GM19455 (cell line): Measurements from ENCODE around the gene YTHDF1.

Source experiments
- ATAC-seq: cut with Tn5 transposase; IDR thresholded peaks from one replicate; pipeline ENCODE4 v1.9.1; 2021; ENCODE audit not compliant: unreplicated experiment

Gene YTHDF1

DNA sequence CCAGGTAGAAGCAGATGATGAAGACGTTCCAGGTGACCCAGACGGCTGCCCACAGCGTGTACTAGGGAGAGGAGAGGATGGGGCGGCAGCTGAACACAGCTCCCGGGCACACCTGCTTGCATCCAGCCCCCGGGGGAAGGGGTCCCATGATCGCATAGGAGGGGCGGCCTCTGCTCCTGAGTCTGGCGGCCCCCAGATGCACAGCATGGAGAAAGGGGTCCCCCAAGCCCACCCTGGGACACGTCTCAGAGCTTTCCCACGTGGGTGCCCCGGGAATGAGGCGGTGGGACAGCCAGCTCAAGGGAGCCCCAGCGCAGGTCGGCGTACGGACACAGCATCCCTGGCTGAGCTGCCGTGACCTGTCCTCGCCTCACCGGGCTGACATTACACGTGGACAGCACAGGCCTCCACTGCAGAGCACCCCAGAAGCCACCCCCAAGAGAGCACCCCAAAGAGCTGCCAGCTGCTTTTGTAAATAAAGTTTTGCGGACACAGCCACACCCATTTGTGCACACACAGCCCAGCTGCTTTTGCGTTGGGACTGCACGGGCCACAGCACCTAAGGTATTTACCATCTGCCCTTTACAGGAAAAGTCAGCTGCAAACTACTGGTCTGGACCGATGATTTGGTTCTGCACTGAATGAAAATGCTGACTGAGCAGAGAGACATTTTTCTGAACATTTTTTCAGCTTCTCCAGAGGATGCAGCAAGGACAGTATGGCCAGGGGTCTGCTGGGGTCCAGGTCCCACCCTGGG lies 33.1 kb upstream of the YTHDF1 start:
- no peak for ATAC-seq

DNA sequence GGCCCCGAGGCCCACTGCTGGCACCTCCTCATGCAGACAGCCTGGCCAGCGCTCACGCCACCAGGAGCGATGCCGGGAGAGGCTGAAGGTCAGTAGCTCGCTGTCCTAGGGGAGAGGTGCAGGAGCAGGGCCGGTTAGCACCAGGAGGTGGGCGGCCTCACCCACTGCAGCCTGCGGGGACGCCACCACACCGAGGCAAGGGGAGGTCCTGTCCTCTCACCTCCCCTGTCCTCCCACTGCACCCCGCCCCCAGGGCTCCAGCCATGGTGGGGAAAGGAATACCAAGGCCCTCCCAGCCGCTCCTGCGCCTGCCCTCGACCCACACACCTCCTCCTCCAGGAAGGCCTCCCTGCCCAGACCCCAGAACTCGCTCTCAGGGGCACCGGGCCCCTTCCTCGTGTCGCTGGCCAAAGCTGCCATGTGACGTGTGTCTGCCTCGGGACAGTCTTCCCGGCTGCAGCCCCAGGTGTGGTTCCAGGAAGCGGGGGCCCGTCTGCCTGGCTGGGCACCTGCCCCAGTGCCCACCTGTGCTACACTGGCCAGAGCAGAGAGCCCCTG lies 31.8 kb upstream of the YTHDF1 start:
- no peak for ATAC-seq

DNA sequence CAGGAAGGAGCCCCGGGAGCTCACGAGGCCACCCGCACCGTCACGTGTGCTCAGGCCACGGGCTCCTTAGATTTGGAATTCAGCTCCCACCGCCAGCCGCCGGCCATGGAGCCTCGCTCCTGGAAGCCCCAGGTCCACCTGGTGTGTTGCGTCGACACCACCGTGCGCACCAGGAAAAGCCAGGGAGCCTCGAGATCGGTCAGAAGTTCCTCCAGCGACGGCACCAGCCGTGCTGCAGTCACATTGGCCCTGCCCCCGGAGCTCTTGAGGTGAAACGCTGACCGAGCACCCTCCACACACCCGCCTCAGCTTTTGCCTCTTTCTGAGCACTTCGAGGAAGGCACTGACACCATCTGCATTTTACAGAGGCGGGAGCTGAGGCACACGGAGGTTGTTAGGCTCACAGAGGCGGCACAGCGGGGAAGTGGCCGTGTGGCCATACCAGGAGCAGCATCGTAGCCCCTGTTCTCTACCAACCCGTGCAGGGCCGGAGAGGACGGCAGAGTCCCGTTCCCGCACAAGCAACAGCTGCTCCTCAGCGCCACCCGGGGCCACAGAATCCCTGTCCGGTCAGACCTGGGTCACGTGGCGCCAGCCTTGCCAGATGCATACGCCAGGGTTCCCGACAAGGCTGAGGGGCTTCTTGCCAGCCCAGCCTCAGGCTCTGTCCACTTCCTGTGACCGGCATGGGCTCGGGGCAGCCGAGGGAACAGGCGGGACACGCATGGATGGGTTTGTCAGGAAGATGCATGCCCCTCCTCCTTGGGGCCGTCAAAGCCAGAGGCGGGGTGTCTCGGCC lies 30.8 kb upstream of the YTHDF1 start:
- ATAC-seq, result no peak

DNA sequence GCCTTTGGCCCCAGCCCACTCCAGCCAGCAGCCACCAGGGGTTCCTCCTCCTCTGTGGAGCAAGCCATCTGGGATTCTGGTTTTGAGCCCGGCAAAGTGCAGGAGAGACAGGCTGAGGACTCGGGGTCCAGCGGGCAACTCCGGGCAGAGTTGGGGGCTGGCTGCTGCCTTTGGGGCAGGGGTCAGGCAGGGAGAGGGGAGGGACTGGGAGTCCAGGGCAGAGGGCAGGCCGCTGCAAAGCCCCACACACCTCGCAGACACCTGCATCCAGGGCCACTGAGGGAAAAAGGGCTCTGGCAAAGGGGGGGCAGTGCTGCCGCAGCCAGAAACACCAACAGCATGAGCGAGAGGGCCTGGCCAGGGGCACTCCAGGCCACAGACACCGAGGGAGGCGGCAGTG lies 28.5 kb upstream of the YTHDF1 start:
- no peak for ATAC-seq

DNA sequence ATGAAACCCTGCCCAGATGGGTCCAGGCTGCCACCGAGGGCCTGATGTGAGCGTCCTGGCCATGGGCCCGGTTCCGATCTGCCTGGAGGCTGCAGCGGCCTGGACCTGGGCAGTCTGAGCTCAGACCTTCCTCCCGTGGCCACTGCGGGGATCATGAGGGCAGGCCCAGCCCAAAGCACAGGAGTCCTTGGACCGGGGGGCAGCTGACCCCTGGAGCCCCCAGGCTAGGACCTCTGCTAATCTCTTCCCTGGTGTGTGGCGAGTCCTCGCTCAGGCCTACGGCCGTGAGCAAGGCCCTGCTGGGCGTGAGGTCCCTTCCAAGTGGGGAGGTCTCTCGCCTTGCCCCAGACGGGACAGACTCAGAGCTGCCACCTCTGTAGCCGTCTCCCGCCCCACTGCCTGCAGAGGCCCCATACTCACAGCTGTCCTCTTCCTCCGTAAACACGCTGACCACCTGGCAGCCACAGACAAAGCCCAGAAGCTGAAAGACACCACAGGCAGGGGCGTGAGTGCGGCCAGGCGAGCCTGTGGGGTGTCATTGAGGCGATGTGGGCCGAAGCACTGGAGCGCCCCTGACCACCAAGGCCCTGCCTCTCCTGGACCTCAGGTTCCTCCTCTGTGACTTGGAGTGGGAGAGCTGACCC lies 27.8 kb upstream of the YTHDF1 start:
- no peak for ATAC-seq

DNA sequence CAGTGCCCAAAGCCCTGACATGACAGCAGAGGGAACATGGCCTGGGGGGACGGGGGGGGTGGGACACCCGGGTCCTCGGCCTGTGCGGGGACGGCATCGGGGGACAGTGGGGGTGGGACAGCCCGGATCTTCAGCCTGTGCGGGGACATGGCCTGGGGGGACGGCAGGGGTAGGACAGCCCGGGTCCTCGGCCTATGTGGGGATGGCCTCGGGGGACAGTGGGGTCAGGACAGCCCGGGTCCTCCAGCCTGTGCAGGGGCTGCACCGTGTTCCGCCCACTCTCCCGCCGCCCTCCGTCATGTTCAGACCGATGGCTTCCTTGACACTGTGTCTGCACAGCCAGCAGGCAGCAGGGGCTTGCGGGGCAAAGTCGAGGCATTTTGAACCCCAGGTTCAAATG lies 26.8 kb upstream of the YTHDF1 start:
- no peak for ATAC-seq

DNA sequence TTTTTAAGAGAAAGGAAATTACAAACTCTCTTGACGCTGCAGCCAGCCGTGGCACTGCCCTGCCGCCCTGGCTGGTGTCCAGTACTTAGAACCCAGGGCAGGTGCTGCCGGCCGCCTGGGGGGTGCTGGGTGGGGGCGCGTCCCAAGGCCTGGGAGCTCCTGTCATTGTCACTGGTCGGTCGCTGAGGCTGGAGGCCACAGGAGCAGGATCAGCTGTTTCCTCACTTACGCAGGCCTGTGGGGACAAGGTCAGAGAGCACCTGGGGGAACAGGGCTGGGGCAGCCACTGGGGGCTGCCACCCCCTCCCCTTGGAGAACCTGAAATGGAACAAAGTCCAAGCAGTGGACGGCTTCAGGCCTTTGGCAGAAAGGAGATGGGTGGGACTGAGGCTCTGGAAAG lies 25.3 kb upstream of the YTHDF1 start:
- no peak for ATAC-seq

DNA sequence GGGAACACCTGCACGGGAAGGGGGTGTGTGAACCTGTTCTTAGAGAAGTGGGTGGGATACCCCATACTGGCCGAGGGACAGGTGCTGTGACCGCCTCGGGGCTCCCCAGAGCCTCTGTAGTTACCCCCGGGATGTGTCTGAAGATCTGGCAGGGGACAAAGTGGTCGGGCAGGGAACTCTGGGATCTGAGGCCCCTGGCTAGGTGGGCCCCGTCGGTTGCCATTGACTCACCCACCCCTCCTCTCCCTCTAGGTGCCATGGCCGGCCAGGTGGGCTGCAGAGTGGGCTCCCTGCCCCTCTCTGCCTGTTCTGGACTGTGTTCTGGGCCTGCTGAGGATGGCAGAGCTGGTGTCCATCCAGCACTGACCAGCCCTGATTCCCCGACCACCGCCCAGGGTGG lies 24.1 kb upstream of the YTHDF1 start:
- ATAC-seq, result no peak

DNA sequence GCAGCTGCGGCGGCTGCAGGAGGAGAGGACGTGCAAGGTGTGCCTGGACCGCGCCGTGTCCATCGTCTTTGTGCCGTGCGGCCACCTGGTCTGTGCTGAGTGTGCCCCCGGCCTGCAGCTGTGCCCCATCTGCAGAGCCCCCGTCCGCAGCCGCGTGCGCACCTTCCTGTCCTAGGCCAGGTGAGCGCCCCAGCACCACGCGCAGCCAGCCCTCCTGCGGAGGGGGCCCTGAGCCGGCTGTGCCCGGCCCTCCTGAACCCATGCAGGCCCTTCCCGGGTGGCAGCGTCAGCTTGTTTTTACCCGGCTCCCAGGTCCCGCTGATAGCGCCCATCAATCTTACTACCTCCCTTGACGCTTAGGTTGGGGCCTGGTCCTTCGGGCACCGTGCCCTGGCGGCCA lies 23.5 kb upstream of the YTHDF1 start:
- ATAC-seq, result no peak

DNA sequence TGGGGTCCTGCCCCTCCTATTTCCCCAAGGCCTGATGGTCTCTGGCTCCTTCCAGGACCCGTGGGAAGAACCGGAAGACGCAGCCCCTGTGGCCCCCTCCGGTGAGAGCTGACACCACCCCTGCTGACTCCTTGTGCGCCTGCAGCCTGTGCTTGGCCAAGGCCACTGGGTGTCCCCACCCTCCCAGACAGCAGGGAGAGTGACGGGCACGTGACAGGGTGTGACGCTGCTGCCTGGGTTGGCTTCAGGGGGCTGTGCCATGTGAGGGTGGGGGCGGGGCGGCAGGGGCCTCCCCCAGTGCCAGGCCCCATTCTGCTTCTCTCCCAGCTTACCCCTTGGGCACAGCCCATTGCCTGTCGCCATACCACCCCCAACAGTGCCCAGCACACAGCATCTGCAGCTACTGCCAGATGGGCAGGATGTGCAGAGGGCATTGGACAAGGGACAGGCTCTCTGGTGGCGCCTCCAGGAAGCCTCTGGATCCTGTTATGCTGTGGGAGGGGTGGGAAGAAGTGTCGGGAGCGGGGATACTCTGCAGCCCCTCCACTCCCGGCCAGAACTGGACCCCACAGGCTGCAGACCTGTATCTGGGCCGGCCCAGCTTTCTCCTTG lies 22.7 kb upstream of the YTHDF1 start:
- no peak for ATAC-seq

DNA sequence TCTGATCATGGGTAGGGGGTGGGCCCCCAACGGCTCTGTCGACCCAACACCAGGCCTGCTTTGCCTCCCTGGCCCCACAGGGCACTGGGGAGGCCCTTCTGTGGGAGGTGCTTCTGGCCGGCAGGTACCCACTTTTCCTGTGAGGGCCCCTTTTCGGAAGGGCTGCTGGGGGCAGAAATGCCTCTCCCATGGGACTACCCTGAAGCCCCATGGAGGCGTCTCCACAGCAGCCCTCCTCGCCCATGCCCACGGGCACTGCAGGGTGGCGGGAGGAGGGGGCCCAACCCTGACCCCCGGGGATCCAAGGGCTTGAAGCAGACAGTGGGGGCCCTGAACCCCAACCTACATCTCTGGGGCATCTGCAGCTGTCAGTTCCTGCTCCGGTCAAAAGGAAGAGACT lies 22.1 kb upstream of the YTHDF1 start:
- no peak for ATAC-seq

DNA sequence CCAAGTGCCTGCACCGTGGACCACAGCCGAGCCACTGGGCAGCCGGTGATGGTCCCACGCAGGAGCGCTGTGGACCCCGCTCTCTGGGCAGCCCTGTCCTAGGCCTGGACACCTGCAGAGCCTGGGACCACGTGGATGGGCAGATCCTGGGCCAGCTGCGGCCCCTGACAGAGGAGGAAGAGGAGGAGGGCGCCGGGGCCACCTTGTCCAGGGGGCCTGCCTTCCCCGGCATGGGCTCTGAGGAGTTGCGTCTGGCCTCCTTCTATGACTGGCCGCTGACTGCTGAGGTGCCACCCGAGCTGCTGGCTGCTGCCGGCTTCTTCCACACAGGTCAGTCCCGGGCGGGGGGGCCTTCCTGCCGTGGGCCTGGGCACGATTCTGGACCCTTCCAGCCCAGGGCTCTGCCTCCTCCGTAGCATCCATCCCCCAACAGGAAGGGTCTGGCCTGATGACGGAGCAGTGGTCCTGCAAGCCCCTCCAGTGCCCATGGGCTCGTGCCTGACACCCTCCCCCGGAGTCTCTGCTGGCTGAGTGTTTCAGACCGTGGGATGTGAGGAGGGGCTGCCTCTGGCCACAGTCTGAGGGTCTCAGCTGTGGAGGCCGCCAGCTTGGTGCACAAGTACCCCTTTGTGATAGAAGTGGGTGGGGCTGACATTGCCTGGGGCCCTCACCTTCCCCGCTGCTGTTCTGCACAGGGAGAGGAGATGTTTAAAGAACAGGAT lies 20.3 kb upstream of the YTHDF1 start:
- ATAC-seq, result no peak

DNA sequence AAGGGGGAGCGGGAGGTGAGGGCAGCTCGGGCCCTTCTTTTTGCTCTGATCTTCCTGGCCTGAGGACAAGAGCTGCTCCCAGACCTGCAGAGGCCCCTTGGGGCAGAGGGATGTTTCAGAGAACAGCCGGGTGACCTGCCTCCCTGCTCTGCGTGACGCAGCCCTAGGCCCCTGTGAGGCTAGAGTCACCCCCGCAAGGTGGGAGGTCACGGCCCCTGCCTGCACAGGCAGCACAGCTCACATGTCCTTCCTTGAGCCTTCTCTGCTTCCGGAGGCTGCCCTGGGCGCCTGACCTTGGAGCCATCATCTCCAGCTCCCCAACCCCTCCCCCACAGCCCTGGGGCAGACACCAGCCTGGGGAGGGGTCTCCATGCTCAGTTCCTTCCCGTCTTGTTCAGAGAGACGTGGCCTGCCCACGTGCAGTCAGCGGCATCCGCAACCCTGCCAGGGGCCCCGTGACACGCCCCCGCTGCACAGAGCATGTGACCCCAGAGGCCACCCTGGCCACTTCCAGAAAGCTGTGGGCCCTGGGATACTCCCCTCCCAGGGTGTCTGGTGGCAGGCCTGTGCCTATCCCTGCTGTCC lies 19.6 kb upstream of the YTHDF1 start, which contains the start of gene BIRC7:
BIRC7 (plus strand) TSS at position 507 of the 585 bp plus-strand sequence. CDS start 192 bp downstream, outside the sequence.
- ATAC-seq, result no peak

DNA sequence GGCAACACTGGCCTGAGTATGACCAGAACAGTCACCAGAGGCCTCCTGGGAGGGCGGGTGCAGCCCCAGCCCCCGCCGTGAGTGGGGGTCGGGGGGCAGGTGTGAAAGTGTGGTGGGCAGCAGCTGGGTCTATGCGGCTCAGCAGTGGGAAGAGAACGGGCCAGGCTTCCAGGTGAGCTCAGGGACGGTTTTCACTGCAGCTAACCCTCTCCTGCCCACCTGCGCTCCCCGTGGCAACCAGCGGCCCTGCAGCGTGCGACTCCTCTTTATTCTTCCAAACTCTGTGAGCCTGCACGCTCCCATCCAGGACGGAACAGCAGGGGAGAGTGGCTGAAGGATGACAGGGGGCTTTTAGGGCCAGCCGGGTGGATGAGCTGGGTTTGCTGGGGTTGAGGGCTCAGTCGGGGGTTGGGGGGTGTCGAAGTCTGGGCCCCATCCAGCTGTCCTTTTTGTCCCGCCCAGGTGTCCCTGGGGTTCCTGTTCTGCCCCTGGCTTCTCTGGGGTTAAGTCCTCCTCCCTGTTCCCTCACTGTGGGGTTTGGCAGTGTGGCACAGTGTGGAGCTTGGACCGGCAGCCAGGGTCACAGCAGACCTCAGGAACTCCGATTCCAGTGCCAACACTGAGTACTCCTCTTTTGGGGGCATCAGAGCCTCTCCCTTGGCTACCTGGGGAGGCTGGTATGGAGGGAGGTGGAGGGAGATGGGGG lies 18.9 kb upstream of the YTHDF1 start:
- ATAC-seq, result no peak

DNA sequence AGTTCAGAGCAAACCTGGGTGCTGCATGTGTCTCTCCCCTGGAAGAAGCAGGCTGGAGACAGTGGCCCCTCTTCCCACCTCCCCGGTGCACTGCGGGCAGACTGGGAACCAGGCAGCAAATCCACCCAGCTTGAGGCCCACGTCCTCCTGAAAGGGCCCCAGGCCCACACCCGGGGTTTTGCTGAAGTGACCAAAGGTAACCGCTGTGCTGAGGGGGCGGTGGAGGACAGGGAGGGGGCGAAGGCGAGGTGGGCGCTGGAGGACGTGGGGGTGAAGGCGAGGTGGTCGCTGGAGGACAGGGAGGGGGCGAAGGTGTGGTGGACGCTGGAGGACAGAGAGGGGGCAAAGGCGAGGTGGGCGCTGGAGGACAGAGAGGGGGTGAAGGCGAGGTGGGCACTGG lies 18.0 kb upstream of the YTHDF1 start:
- no peak for ATAC-seq

DNA sequence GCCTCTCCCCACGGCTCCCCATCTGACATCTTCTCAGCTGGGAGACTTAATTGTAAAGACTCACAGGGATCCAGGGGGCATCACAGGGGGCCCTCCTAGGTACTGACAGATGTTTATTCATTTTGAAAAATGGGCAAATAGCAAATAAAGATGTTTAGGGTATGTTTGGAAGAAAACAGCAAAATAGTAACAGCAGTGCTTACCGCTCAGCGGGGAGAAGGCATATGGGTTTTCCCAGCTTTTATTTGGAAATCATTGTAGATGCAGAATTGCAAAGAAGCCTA lies 17.1 kb upstream of the YTHDF1 start:
- ATAC-seq, result no peak

DNA sequence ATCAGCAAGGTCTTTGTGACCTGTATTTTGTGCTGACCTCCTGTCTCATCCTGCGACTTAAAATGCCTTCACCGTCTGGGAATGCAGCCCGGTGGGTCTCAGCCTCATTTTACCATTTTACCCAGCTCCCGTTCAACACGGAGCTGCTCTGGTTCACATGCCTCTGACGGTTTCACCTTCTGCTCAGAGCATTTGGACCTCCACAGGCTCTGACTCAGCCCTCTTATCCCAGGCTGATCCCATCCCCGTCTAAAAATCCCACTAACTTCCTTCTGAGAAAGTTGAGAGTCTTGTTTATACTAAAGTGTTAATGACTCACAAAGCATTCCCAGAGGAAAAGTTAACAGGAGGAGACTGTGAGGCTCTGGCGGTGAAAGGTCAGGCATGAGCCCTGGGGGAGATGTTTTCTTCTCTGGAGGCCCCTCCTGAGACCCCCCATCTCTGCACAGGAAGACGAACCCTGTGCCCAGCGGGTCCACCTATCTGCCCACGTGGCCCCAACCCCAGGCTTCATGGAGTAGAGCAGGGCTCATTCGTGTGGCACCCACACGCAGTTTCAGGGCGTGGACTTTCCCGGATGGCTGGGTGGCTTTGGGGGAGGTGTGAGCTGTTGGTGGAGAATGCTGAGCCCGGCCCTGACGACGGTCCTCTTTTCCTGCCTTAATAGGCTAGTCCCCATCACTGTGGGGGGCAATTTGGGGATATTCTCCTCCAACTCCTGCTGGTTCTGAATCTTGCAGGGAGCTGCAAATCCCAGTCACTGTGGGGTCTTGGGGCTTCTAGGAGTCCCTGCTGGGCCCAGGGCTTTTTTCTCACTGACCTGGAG lies 16.5 kb upstream of the YTHDF1 start:
- ATAC-seq, result no peak

DNA sequence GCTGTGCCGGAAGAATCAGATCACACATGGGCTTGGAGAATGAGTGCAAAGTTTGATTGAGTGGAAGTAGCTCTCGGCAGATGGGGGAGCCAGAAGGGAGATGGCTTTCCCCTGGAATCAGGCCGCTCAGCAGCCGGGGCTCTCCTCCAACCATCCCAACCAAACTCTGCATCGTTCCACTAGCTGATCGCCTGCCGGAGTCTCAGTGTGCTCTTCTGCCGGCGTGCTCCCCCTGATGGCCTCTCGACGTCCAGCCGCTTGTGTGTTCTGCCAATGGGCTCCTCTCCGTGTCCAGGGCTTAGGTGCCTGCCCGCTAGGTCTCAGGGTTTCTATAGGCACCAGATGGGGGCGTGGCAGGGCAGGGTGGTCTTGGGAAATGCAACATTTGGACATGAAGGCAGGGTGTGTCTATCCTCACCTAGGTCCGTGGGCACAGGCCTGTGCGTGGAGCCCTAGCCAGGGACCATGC lies 14.9 kb upstream of the YTHDF1 start:
- ATAC-seq, result no peak

DNA sequence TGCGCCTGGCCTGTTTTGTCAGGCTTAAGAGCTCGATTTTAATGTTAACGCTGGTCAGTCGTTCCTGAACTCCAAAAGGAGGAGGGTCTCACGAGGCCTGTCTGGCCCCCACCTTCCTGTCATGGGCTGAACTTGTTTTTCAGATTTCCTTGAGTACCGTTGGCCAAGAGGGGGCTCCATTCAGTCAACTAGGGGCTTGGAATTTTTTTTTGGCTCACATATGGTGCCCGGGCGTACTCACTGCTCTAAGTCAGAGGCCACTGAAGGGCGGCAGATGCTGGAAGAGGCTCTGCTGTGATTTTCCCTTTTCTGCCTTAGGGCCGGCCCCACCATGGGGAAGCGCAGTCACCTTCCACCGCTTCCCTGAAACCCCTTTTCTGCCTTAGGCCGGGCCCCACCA lies 12.9 kb upstream of the YTHDF1 start:
- ATAC-seq, result no peak
